Breast epithelium (tissue), 4 donors: ENCODE measurements around the gene SLC6A17. TPM values are rescaled to one million over a fixed set of nuclear protein-coding genes. Genes with fewer than 3 reads are reported as not detected.

Experiments used
- DNase-seq, 2 donors: peaks; one replicate each; pipeline ENCODE4 v3.0.0-alpha.2; 2019; ENCODE audit warnings: low spot score in 2 of 2
- H3K27ac ChIP-seq, 2 donors: fragments of 200-600 bp; sonication (generic) in 1 of 2; one replicate each; pipeline ENCODE4 v1.5.1; 2016 to 2019; ENCODE audit warnings: mild to moderate bottlenecking in 1 of 2
- H3K27me3 ChIP-seq, 2 donors: fragments of 200-600 bp; sonication (generic) in 1 of 2; one replicate each; pipeline versions ENCODE4 v1.5.1 to v1.6.0; 2017 to 2019; ENCODE audit warnings: control low read depth in 1 of 2, mild to moderate bottlenecking in 1 of 2
- H3K36me3 ChIP-seq: fragments of 200-600 bp; one replicate; pipeline ENCODE4 v1.5.1; 2019
- H3K4me1 ChIP-seq, 2 donors: fragments of 200-600 bp; sonication (generic); one replicate each; pipeline ENCODE4 v1.5.1; 2016 to 2019; ENCODE audit warnings: control low read depth in 1 of 2
- H3K4me3 ChIP-seq, 3 donors: fragments of 200-600 bp; sonication (generic); 1 replicate in 2 of 3; 2 replicates in 1 of 3; pipeline ENCODE4 v1.5.1; 2016 to 2019; ENCODE audit warnings: mild to moderate bottlenecking in 3 of 3, moderate library complexity in 2 of 3
- H3K9me3 ChIP-seq, 2 donors: fragments of 200-600 bp; sonication (generic) in 1 of 2; one replicate each; pipeline ENCODE4 v1.5.1; 2016 to 2019; ENCODE audit warnings: control low read depth in 1 of 2
- POLR2A ChIP-seq: fragments of 450-650 bp; IDR thresholded peaks from one replicate; pipeline ENCODE4 v1.6.1; 2016; ENCODE audit warnings: antibody characterized with exemption, mild to moderate bottlenecking, moderate library complexity
- POLR2AphosphoS5 ChIP-seq, 3 donors: sonication (generic); formaldehyde crosslinking; IDR thresholded peaks; one replicate each; pipeline ENCODE4 v1.6.1; 2017; ENCODE audit warnings: antibody characterized with exemption in 3 of 3
- intact Hi-C: fragments of 100-400 bp; cut with DNase I; formaldehyde crosslinking; loops from one replicate; pipeline ENCODE4 v1.15.1; 2023; ENCODE audit warnings: low total_unique reads
- total RNA-seq, 3 donors: library from RNA; depleted of rRNA; stranded (reverse); fragments of >200 nt; gene quantifications; one replicate each; pipeline ENCODE4 v1.1.0, GENCODE V29; 2016
- TF ChIP-seq, protein P1 (sequence below), 3 donors: fragments of 450-650 bp; IDR thresholded peaks; one replicate each; pipeline ENCODE4 v1.5.1; 2016 to 2017; ENCODE audit warnings: antibody characterized with exemption in 3 of 3, mild to moderate bottlenecking in 3 of 3, moderate library complexity in 3 of 3

SLC6A17 gene
- total RNA-seq, 3 donors from 2014 or later: under 0.01 to 0.29 (median under 0.01) TPM

DNA sequence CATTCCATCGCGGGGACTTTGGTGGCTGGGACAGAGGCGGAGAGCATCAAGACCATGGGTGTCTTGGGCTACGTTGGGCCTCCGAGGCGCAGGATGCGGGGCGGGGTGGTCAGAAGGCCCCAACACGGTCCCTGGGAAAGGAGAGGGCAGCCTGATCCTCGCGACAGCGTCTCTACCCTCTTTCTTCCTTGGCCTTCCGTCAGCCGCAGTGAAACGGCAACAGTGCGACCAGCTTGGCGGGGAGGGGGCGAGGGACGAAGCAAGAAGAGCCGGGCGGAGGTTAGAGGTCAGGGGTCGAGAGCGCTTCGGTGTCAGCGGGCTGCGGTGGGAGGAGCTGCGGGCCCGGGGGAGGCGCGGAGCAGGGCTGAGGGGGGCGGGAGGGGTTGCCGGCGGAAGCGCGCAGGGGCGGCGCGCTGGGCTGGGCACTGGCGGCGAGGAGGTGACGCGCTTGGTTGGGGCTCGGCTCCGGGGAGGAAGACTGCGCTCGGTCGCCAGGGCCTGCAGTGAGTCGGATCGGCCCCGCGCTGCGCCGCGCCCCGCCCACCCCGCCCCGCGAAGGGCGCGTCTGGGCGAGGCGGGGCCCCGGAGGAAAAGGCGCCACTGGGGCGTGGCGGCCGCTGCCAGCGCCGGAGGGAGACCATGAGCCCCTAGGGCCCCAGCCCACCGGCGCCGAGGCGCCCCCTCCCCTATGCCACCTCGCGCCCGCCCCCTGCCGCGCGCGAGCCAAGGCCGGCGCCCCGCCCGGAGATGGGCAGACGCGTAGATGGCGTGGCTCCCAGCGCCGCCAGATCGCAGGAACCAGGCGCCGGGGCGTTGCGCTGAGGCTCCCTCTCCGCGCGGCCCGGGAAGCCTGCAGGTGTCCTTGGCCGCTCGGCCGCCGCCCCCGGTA lies 59.7 kb downstream of the SLC6A17 start, which contains the start of gene KCNC4:
Gene KCNC4 (plus strand): TSS at position 600 of the 889 bp plus-strand sequence. CDS start 1,186 bp downstream, outside the sequence.
- Histone ChIP-seq H3K9me3 (no peaks in the 10 kb centered on the region), H3K4me1 (peaks cover 3 to 14% of the 10 kb centered on the region in 2 donors), H3K36me3 (no peaks in the 10 kb centered on the region), H3K27ac (peak within 1 kb of the TSS; percentile 95 to 96), H3K27me3 (no peaks in the 10 kb centered on the region), H3K4me3 (peak within 1 kb of the TSS; percentile 79 to 98 (median 90))
- intact Hi-C loops: loop anchor here (5.0 kb wide), 1 partner anchor 202 kb away; no protein-coding TSS in a partner anchor
- TF ChIP-seq POLR2AphosphoS5 (IDR thresholded peaks at IDR 0.05) (peak in 2 of 3 donors; percentile 33 to 55), POLR2A (no peak)
- peak; percentile 83 to 87 for DNase-seq

DNA sequence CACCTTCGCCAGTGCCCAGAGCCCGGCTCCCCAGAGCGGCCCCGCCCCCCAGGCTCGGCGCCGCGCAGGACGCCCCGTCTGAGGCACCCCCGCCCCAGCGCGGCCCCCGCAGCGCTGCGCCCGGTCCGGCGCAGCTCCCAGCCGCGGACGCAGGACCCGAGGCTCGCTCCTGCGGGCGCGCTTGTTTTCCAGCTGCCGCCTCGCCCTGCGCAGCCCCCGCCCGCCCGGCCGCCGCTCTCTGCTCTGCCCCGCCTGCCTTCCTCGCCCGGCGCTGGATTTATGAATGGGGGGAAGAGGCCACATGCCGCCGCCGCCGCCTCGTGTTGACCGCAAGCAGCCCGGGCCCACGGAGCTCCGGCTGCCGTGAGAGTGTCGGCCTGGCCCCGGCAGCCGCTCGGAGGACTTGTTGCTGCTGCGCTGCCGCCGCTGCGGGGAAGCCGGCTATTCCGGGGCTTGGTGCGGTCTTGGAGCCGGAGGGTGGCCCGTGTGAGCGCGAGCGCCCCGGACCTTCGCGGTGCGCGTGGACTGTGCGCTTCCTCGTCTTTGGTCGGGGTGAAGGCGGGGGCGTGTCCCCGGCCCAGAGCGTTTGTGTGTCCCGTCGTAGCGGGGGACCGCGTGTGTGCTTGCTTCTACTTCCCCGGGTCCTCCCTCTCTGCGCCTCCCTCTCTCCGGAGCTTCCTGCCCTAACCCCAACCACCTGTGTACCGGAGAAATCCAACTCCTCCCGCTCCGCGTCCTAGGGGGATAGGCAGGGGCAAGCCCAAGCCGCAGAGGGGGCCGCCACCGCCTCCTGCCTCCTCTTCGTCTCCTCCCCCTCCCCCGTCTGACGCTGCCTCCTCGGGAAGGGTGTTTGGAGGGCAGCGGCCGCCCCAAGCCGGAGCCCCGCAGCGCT lies 60.6 kb downstream of the SLC6A17 start:
- intact Hi-C loops: no loop called here

DNA sequence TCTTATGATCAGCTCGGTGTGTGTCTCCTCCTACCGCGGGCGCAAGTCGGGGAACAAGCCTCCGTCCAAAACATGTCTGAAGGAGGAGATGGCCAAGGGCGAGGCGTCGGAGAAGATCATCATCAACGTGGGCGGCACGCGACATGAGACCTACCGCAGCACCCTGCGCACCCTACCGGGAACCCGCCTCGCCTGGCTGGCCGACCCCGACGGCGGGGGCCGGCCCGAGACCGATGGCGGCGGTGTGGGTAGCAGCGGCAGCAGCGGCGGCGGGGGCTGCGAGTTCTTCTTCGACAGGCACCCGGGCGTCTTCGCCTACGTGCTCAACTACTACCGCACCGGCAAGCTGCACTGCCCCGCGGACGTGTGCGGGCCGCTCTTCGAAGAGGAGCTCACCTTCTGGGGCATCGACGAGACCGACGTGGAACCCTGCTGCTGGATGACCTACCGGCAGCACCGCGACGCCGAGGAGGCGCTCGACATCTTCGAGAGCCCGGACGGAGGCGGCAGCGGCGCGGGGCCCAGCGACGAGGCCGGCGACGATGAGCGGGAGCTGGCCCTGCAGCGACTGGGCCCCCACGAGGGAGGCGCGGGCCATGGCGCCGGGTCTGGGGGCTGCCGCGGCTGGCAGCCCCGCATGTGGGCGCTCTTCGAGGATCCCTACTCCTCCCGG lies 61.3 kb downstream of the SLC6A17 start:
- Histone ChIP-seq H3K9me3 (no peaks in the 10 kb centered on the region), H3K27ac (peak overlapping the region; percentile 95 to 96), H3K4me3 (peak overlapping the region; percentile 79 to 98 (median 90)), H3K4me1 (peaks cover 3 to 28% of the 10 kb centered on the region in 2 donors), H3K36me3 (no peaks in the 10 kb centered on the region), H3K27me3 (no peaks in the 10 kb centered on the region)
- intact Hi-C loops: no loop called here
- TF ChIP-seq POLR2A (no peak), POLR2AphosphoS5 (IDR thresholded peaks at IDR 0.05) (no peak)
- TF ChIP-seq, protein P1, sequence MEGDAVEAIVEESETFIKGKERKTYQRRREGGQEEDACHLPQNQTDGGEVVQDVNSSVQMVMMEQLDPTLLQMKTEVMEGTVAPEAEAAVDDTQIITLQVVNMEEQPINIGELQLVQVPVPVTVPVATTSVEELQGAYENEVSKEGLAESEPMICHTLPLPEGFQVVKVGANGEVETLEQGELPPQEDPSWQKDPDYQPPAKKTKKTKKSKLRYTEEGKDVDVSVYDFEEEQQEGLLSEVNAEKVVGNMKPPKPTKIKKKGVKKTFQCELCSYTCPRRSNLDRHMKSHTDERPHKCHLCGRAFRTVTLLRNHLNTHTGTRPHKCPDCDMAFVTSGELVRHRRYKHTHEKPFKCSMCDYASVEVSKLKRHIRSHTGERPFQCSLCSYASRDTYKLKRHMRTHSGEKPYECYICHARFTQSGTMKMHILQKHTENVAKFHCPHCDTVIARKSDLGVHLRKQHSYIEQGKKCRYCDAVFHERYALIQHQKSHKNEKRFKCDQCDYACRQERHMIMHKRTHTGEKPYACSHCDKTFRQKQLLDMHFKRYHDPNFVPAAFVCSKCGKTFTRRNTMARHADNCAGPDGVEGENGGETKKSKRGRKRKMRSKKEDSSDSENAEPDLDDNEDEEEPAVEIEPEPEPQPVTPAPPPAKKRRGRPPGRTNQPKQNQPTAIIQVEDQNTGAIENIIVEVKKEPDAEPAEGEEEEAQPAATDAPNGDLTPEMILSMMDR (IDR thresholded peaks at IDR 0.05): no peak
- no peak for DNase-seq

More for the DNA sequence above, 60.6 kb downstream of the SLC6A17 start:
- H3K4me1 ChIP-seq: peaks cover 3 to 23% of the 10 kb centered on the region in 2 donors
- TF ChIP-seq, protein P1 (IDR thresholded peaks at IDR 0.05): no peak
- TF ChIP-seq POLR2A (no peak), POLR2AphosphoS5 (IDR thresholded peaks at IDR 0.05) (no peak)
- peak overlapping the region; percentile 79 to 98 (median 90) for H3K4me3 ChIP-seq
- no peaks in the 10 kb centered on the region for H3K36me3 ChIP-seq
- no peaks in the 10 kb centered on the region for H3K27me3 ChIP-seq
- peak overlapping the region; percentile 95 to 96 for H3K27ac ChIP-seq
- peak in 1 of 2 donors; percentile 47 for DNase-seq
- H3K9me3 ChIP-seq: no peaks in the 10 kb centered on the region

DNA sequence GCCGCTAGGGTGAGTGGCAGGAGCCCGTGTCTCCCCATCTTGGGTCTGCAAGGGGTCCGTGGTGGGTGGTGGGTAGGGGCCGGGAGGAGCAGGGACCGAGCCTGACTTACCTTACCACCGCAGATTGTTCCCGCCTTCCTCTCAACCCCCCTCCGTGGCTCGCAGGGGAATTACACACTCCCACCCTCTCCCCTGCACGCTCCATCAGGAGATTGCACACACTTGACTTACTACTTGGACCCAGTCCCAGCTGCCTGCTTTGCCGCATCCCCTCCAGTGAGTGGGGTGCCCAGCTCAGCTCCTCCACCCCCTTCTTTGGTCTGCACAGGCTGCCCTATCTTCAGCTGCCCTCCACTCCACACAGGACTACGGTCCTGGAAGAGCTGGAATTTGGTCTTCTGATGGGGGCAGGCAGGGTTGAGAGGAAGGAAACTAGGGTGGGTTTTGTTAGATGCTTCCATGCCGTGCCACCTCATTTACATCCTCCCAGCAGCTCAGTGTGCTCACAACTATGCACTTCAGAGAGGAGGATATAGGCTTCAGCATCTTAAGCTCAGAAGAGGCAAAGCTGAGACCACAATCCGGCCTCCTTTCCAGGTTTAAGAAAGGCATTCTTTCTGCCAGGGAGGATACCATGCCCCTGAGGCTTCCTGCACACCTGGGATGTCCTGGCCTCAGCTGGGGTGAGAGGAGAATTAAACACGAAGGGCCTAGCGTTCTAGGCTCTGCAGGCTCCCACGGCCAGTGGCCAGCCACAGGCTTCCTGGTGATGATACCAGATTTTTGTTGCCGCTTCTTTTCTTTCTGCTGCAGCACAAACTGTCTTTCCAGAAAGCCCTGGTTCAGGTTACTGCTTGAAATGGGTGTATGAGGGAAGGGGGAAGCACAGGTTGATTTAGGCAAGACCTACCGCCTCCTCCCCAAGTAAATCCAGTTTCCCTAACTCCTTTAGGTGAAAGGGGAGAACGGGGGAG lies 62.2 kb downstream of the SLC6A17 start:
- H3K36me3 ChIP-seq: no peaks in the 10 kb centered on the region
- no peak for TF ChIP-seq POLR2A
- TF ChIP-seq, protein P1 (IDR thresholded peaks at IDR 0.05): no peak
- TF ChIP-seq POLR2AphosphoS5 (IDR thresholded peaks at IDR 0.05): no peak
- no peaks in the 10 kb centered on the region for H3K27me3 ChIP-seq
- no peak for DNase-seq
- intact Hi-C loops: loop anchor here (1.0 kb wide), 1 partner anchor 95 kb away; no protein-coding TSS in a partner anchor
- H3K4me3 ChIP-seq: peak overlapping the region; percentile 79 to 98 (median 90)
- H3K27ac ChIP-seq: peak overlapping the region; percentile 95 to 96
- peaks cover 3 to 28% of the 10 kb centered on the region in 2 donors for H3K4me1 ChIP-seq
- H3K9me3 ChIP-seq: no peaks in the 10 kb centered on the region
